ENCODE data around the gene SPTLC1. TPM values are rescaled to one million over a fixed set of nuclear protein-coding genes. Genes with fewer than 3 reads are reported as not detected.
"Not testable (repeated sequence)": the region's sequence is repeated elsewhere in the genome, so short reads cannot be mapped to it uniquely, and the experiment has no call there.

SPTLC1 gene
- polyA plus RNA-seq, 4 donors: 90.7 to 114 (median 105) TPM

DNA sequence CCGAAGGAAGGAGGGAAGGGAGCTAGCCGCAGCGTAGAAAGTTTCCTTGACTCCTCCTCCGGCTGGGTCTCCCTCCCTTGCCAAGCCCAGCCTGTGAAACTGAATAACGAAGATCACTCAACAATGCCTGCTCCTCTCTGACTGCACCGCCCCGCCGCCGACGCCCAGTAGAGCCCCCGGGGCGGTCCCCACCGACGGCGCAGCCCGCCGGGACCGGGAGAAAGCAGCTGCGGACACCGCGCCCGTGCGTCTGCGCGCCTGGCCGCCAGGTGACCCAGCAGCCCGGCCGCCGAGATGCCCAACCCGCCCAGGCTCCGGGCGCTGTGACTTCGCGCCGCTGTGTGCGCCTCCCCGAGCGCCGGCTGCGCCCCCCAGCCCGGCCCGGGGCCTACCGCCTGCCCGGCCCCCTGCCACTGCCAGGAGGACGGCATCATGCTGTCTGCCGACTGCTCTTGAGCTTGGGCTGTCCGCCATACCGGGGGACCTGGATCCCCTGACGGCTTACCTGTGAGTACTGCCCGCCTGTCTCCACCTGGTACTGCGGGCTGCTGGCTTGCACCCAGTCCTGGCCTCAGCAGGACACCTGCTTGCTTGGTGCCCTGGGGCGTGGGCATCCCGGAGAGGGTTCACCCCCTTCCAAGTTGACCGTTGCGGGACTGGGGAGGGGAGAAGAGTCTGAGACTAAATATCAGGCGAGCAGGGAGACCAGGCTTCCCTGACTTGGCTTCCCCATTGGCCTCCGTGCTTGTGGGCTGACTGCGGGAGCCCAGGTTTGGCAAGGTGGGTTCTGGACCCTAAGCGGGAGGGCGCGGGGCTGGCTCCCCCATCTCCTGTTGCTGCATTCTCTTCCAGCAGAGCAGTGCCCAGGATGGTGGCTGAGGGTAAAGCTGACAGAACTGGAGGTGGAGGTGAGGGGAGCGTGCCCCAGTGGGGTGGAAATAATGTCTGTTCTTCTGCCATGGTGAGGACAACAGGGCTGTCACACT lies 26.2 kb upstream of the SPTLC1 start:
- no peak for DNase-seq (ENCODE audit: low read depth in 4 of 4, low spot score in 3 of 4)

DNA sequence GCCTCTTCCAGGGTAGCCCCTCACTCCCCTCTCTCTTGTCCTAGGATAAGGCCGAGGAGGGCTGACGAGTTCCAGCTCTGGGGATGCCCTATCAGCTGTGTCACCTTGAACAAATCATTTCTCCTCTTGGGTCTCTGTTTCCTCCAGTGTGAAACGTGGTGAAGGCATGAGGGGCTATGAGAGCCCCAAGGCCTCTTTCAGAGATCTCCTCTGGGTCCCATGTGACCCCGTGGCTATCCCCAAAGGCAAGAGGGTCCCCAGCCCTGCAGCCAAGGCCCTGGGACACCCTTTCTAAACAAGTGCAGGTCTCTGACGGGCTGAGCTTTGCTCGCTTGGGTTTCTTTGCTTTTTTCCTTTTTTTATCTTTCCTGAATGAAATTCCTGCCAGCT lies 25.5 kb upstream of the SPTLC1 start:
- DNase-seq (ENCODE audit: low read depth in 4 of 4, low spot score in 3 of 4): no peak

- peak in 1 of 4 donors; percentile 56 for DNase-seq (ENCODE audit: low read depth in 4 of 4, low spot score in 3 of 4)
These were observed 25.0 kb upstream of the SPTLC1 start for GRCh38 chr9:92140074-92140753.

DNA sequence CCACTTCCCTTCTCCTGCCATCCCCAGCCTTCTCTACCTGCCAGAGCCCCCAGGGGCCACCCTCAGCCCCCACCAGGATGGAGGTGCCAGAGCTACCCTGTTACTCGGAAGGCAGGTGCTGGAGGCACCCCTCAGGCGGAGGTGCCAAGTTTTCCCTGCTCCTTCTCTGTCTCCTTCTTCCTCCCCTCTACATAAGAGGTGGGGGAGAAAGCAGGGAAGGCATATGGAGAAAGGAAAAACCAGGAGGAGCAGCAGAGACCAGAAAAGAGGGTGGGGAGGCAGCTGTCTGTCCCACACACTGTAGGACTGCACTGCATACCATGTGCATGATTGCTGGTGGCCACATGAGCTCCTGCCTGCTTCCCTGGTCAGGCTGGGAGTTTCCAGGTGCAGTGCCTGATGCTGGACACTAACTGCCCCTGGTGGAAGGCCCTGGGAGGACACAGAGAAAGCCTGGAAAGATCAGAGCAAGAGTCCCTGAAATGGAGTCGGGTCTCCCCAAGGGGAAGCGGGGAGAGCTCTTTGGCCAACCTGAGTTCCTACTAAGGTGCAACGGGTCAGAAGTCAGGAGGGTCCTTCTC lies 23.8 kb upstream of the SPTLC1 start:
- DNase-seq (ENCODE audit: low read depth in 4 of 4, low spot score in 3 of 4): not testable (repeated sequence)

GRCh38 chr9:92138157-92138959 lies 23.1 kb upstream of the SPTLC1 start:
- DNase-seq (ENCODE audit: low read depth in 4 of 4, low spot score in 3 of 4): peak in 1 of 4 donors; percentile 65

- DNase-seq (ENCODE audit: low read depth in 4 of 4, low spot score in 3 of 4): no peak
These were observed 21.1 kb upstream of the SPTLC1 start for GRCh38 chr9:92136184-92136858.

- DNase-seq (ENCODE audit: low read depth in 4 of 4, low spot score in 3 of 4): no peak
These were observed 20.4 kb upstream of the SPTLC1 start for GRCh38 chr9:92135576-92135975.

DNA sequence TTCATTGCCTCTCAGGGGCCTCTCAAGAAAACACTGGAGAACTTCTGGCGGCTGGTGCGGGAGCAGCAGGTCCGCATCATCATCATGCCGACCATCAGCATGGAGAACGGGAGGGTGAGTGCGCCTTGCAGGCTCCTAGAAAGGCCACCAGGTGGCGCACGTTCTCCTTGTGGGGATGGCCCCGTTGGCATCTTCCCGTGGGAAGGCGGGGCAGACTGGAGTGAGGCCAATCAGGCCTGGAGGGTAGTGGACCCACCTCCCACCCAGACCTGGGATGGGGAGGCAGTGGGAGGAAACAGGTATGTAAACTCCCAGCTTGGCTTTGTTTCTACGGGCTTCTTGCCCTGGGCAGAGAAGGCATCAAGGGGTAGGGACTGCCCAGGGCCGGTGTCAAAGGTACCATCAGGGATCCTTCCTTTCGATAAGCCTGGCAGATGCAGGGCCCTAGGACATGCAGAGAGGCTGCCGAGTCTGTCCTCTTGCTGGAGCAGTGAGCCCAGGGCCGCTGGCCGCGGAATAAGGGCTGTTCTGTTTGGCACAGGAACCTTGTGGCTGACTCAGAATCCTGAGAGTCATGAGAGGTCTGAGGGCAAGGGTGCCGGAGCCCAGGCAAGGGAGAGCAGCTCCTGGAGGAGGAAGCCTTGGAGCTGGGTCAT lies 18.9 kb upstream of the SPTLC1 start:
- peak in 2 of 4 donors; percentile 53 to 58 for DNase-seq (ENCODE audit: low read depth in 4 of 4, low spot score in 3 of 4)

DNA sequence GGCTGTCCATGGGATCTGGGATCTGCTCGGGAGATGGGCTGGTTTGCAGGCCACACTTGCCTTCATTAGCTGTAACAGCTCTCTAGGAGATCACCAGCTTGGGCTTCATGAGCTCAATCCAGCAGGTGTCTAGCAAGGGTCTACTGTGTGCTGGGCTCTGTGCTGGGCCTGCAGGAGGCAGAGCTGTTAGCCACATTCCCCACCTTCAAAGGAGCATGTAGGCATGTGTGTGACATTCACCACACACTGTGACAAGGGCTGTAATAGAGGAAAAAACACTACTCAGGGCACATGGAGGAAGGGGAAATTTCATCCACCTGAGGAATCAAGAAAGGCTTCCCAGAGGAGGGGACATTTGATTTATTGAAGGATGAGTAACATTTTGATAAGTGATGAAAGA lies 17.7 kb upstream of the SPTLC1 start:
- not testable (repeated sequence) for DNase-seq (ENCODE audit: low read depth in 4 of 4, low spot score in 3 of 4)

DNA sequence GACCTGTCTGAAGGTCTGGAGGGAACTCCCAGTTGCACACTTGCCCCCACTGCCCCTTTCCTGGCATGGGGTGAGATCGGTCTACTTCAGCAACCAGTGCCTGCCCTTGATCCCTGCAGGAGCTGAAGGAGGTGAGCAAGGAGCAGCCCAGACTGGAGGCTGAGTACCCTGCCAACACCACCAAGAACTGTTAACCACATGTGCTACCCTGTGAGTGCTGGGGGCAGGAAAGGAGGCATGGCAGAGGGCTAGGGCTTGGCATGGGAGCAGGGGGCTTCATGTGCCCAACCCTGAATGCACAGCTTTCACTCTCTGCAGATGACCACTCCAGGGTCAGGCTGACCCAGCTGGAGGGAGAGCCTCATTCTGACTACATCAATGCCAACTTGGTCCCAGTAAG lies 17.3 kb upstream of the SPTLC1 start:
- DNase-seq (ENCODE audit: low read depth in 4 of 4, low spot score in 3 of 4): no peak

- DNase-seq (ENCODE audit: low read depth in 4 of 4, low spot score in 3 of 4): no peak
These were observed 7.6 kb upstream of the SPTLC1 start for GRCh38 chr9:92122800-92123199.

DNA sequence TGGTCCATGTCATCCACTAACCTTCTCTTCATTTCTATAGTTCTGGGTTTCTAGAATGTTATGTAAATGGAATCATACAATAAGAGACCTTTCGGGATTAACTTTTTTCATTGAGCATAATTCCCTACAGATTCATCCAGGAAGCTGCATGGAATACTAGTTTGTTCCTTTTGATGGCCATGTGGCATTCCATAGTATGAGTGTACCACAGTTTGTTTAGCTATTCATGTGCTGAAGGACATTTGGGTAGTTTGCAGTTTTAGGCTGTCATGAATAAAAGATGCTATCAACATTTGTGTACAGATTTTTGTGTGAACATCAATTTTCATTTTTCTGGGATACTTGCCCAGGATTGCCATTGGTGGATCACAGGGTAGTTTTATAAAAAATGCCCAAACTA lies 6.8 kb upstream of the SPTLC1 start:
- DNase-seq (ENCODE audit: low read depth in 4 of 4, low spot score in 3 of 4): no peak

GRCh38 chr9:92121265-92121664 lies 6.1 kb upstream of the SPTLC1 start:
- DNase-seq (ENCODE audit: low read depth in 4 of 4, low spot score in 3 of 4): no peak

DNA sequence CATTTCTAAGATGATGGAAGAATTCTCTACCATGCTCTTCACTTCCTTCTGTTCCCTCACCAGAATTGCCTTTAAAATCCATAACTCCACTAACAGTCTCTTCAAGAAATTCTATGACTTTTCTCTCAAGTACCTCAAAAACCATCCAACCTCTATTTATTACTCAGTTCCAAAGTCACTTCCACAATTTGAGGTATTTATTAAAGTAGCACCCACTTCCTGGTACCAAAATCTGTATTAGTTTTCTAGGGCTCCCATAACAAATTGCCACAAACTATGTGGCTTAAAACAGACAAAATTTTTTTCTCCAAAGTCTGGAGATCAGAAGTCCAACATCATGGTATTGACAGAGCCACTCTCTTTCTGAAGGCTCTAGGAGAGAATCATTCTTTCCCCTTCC lies 4.9 kb upstream of the SPTLC1 start:
- no peak for DNase-seq (ENCODE audit: low read depth in 4 of 4, low spot score in 3 of 4)

DNA sequence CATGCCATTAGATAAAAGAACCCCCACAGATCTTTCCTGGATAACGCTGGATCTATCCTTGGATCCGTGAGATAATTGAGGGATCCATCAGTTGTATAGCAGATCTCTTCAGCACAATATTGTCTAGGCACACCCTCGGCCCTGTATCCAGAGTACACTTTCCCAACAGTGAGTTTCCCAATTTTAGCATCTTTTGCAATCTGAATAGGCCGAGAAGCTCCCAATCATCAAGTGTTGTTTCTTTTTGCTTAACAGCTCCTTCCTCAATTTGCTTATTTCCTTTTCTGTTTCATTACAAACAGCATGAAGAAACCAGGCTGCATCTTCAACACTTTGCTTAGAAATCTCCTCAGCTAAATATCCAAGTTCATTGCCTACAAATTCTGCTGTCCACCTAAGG lies 4.4 kb upstream of the SPTLC1 start:
- DNase-seq (ENCODE audit: low read depth in 4 of 4, low spot score in 3 of 4): no peak

- no peak for DNase-seq (ENCODE audit: low read depth in 4 of 4, low spot score in 3 of 4)
These were observed 7.1 kb downstream of the SPTLC1 start for GRCh38 chr9:92108122-92108521.

DNA sequence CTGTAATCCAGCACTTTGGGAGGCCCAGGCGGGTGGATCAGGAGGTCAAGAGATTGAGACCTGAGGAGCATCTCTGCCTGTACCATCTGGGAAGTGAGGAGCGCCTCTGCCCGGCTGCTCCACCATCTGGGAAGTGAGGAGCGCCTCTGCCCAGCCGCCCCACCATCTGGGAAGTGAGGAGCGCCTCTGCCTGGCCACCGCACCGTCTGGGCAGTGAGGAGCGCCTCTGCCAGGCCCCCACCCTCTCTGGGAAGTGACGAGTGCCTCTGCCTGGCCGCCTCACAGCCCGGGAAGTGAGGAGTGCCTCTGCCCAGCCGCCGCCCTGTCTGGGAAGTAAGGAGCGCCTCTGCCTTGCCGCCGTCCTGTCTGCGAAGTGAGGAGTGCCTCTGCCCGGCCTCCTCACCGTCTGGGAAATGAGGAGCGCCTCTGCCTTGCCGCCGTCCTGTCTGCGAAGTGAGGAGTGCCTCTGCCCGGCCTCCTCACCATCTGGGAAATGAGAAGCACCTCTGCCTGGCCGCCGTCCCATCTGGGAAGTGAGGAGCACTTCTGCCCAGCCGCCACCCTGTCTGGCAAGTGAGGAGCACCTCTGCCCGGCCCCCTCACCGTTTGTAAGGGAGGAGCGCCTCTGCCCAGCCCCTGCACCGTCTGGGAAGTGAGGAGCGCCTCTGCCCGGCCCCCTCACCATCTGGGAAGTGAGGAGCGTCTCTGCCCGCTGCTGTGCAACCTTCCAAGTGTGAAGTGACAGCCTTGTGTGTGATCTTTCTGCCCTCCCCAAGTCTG lies 9.6 kb downstream of the SPTLC1 start:
- DNase-seq (ENCODE audit: low read depth in 4 of 4, low spot score in 3 of 4): not testable (repeated sequence)

GRCh38 chr9:92103601-92104000 lies 11.6 kb downstream of the SPTLC1 start:
- not testable (repeated sequence) for DNase-seq (ENCODE audit: low read depth in 4 of 4, low spot score in 3 of 4)

All from right renal pelvis (tissue), 4 donors.